ENCODE data around the gene NUP188. TPM values are rescaled to one million over a fixed set of nuclear protein-coding genes. Genes with fewer than 3 reads are reported as not detected.

The NUP188 gene
- total and polyA plus RNA-seq, 10 donors: 11.0 to 72.5 (median 49.7) TPM

DNA sequence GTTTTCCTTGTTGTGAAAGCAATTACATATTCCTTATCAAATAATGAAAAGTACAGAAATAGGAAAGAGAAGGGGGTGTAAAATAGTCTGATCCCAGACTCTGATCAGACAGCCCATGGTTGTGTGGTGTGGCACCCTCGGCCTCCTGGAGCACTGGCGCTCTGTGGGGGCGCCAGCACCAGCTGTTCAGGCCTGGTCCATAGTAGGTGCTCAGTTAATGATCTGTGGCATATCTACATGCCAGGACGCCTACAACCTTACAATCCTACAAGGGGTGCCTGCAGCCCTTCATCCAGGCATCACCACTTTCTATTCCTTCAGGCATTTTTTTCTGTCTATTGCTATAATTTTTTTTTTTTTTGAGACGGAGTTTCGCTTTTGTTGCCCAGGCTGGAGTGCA lies 105.5 kb downstream of the NUP188 start:
- 84 to 90% (median 88%) methylated on average over 6 of the region's 6 CpGs for WGBS, 5 donors
- Histone ChIP-seq H3K4me1 (no peaks in the 10 kb centered on the region), H3K4me3 (no peak overlapping the region), H3K27me3 (replicated peaks in 1 of 7) (no peaks in the 10 kb centered on the region), H3K27ac (no peak overlapping the region), H3K9me3 (no peaks in the 10 kb centered on the region), H3K36me3 (peaks cover 2 to 98% (median 71%) of the 10 kb centered on the region in 6 donors)
- TF ChIP-seq CTCF (IDR thresholded peaks at IDR 0.05 in 8 of 11, conservative IDR thresholded peaks at IDR 0.05 in 3 of 11) (no peak), POLR2AphosphoS5 (IDR thresholded peaks at IDR 0.05) (no peak), POLR2A (IDR thresholded peaks at IDR 0.05) (no peak)
- intact Hi-C loops (cut with DNase I; ENCODE audit: low total_unique reads): no loop called here
- no peak for DNase-seq

GRCh38 chr9:129054163-129054851 lies 106.8 kb downstream of the NUP188 start:
- Histone ChIP-seq H3K4me3 (no peak overlapping the region), H3K9me3 (no peaks in the 10 kb centered on the region), H3K4me1 (no peaks in the 10 kb centered on the region), H3K27me3 (replicated peaks in 1 of 7) (no peaks in the 10 kb centered on the region), H3K36me3 (peaks cover 2 to 94% (median 62%) of the 10 kb centered on the region in 6 donors), H3K27ac (no peak overlapping the region)
- intact Hi-C loops (cut with DNase I; ENCODE audit: low total_unique reads): no loop called here
- DNase-seq: no peak
- WGBS, 5 donors: 80 to 96% (median 93%) methylated on average over 5 of the region's 5 CpGs
- TF ChIP-seq POLR2AphosphoS5 (IDR thresholded peaks at IDR 0.05): no peak
- TF ChIP-seq POLR2A (IDR thresholded peaks at IDR 0.05): no peak
- TF ChIP-seq CTCF (IDR thresholded peaks at IDR 0.05 in 8 of 11, conservative IDR thresholded peaks at IDR 0.05 in 3 of 11): no peak

Other genes with a start within 250 kb of the NUP188 start
- 10 to 100 TPM in 4 of 7 donors, 1 to 10 TPM in 3; 5.6 to 18.5 (median 10.0) TPM for gene PKN3, start 245.2 kb upstream of the NUP188 start, total RNA-seq
- gene PKN3, start 245.2 kb upstream of the NUP188 start, polyA plus RNA-seq: 10 to 100 TPM in 1 of 3 donors, 1 to 10 TPM in 2; 4.1 to 15.1 (median 9.5) TPM
- 10 to 100 TPM; 21.5 to 73.4 (median 24.4) TPM for gene ZDHHC12, start 223.6 kb upstream of the NUP188 start, total RNA-seq
- gene ZDHHC12, start 223.6 kb upstream of the NUP188 start, polyA plus RNA-seq: 10 to 100 TPM; 31.7 to 51.0 (median 41.5) TPM
- 10 to 100 TPM; 27.8 to 65.5 (median 38.0) TPM for gene ZER1, start 175.8 kb upstream of the NUP188 start, total RNA-seq
- 10 to 100 TPM; 10.5 to 17.1 (median 13.1) TPM for gene ZER1, start 175.8 kb upstream of the NUP188 start, polyA plus RNA-seq
- gene TBC1D13, start 160.4 kb upstream of the NUP188 start, total RNA-seq: 10 to 100 TPM; 19.9 to 34.2 (median 27.7) TPM
- 10 to 100 TPM; 10.8 to 19.6 (median 16.8) TPM for gene TBC1D13, start 160.4 kb upstream of the NUP188 start, polyA plus RNA-seq
- gene ENDOG, start 129.2 kb upstream of the NUP188 start, total RNA-seq: 10 to 100 TPM in 5 of 7 donors, 1 to 10 TPM in 2; 9.6 to 16.9 (median 12.9) TPM
- gene ENDOG, start 129.2 kb upstream of the NUP188 start, polyA plus RNA-seq: 10 to 100 TPM; 13.3 to 16.2 (median 15.4) TPM
- gene SPOUT1, start 117.9 kb upstream of the NUP188 start, total RNA-seq: 10 to 100 TPM; 34.9 to 54.3 (median 40.3) TPM
- gene SPOUT1, start 117.9 kb upstream of the NUP188 start, polyA plus RNA-seq: 10 to 100 TPM; 31.9 to 53.5 (median 37.5) TPM
- 1 to 10 TPM; 4.7 to 8.7 (median 6.4) TPM for gene KYAT1, start 65.7 kb upstream of the NUP188 start, total RNA-seq
- 10 to 100 TPM in 1 of 3 donors, 1 to 10 TPM in 2; 6.6 to 19.9 (median 7.9) TPM for gene KYAT1, start 65.7 kb upstream of the NUP188 start, polyA plus RNA-seq
- 10 to 100 TPM; 22.8 to 59.0 (median 39.1) TPM for gene LRRC8A, start 65.6 kb upstream of the NUP188 start, total RNA-seq
- gene LRRC8A, start 65.6 kb upstream of the NUP188 start, polyA plus RNA-seq: 10 to 100 TPM in 1 of 3 donors, 1 to 10 TPM in 2; 3.5 to 10.3 (median 5.8) TPM
- 10 to 100 TPM in 5 of 7 donors, 1 to 10 TPM in 2; 7.2 to 22.3 (median 10.9) TPM for gene PHYHD1, start 26.7 kb upstream of the NUP188 start, total RNA-seq
- 10 to 100 TPM; 12.0 to 13.2 (median 13.2) TPM for gene PHYHD1, start 26.7 kb upstream of the NUP188 start, polyA plus RNA-seq
- 10 to 100 TPM in 5 of 7 donors, 1 to 10 TPM in 2; 8.0 to 16.3 (median 12.6) TPM for gene DOLK, start 96 bp upstream of the NUP188 start, total RNA-seq
- gene DOLK, start 96 bp upstream of the NUP188 start, polyA plus RNA-seq: 1 to 10 TPM; 5.3 to 8.4 (median 6.5) TPM
- gene SH3GLB2, start 80.6 kb downstream of the NUP188 start, total RNA-seq: 10 to 100 TPM; 69.1 to 87.3 (median 75.9) TPM
- gene SH3GLB2, start 80.6 kb downstream of the NUP188 start, polyA plus RNA-seq: 100 to 1,000 TPM in 1 of 3 donors, 10 to 100 TPM in 2; 53.3 to 109 (median 77.8) TPM
- 10 to 100 TPM; 22.7 to 47.1 (median 34.4) TPM for gene MIGA2, start 88.9 kb downstream of the NUP188 start, total RNA-seq
- gene MIGA2, start 88.9 kb downstream of the NUP188 start, polyA plus RNA-seq: 10 to 100 TPM; 20.2 to 34.5 (median 30.3) TPM
- 10 to 100 TPM in 2 of 7 donors, 1 to 10 TPM in 5; 6.0 to 10.1 (median 9.0) TPM for gene DOLPP1, start 133.4 kb downstream of the NUP188 start, total RNA-seq
- gene DOLPP1, start 133.4 kb downstream of the NUP188 start, polyA plus RNA-seq: 1 to 10 TPM; 4.8 to 8.0 (median 5.1) TPM
- gene CRAT, start 163.1 kb downstream of the NUP188 start, total RNA-seq: 10 to 100 TPM; 14.9 to 32.3 (median 23.9) TPM
- gene CRAT, start 163.1 kb downstream of the NUP188 start, polyA plus RNA-seq: 10 to 100 TPM in 1 of 3 donors, 1 to 10 TPM in 2; 5.7 to 11.8 (median 7.1) TPM
- gene PTPA, start 163.7 kb downstream of the NUP188 start, total RNA-seq: 100 to 1,000 TPM in 3 of 7 donors, 10 to 100 TPM in 4; 71.5 to 107 (median 88.9) TPM
- gene PTPA, start 163.7 kb downstream of the NUP188 start, polyA plus RNA-seq: 100 to 1,000 TPM in 1 of 3 donors, 10 to 100 TPM in 2; 38.8 to 104 (median 65.4) TPM
- 10 to 100 TPM in 2 of 7 donors, 1 to 10 TPM in 5; 3.9 to 10.4 (median 8.7) TPM for gene IER5L, start 230.6 kb downstream of the NUP188 start, total RNA-seq
- gene IER5L, start 230.6 kb downstream of the NUP188 start, polyA plus RNA-seq: 10 to 100 TPM in 1 of 3 donors, 1 to 10 TPM in 2; 6.9 to 14.0 (median 7.7) TPM